ENCODE results near the gene IFNAR2. TPM values are rescaled to one million over a fixed set of nuclear protein-coding genes. Genes with fewer than 3 reads are reported as not detected.

IFNAR2 gene
- total RNA-seq, 4 donors from 2014 or later, result 6.6 to 13.2 (median 9.7) TPM

DNA sequence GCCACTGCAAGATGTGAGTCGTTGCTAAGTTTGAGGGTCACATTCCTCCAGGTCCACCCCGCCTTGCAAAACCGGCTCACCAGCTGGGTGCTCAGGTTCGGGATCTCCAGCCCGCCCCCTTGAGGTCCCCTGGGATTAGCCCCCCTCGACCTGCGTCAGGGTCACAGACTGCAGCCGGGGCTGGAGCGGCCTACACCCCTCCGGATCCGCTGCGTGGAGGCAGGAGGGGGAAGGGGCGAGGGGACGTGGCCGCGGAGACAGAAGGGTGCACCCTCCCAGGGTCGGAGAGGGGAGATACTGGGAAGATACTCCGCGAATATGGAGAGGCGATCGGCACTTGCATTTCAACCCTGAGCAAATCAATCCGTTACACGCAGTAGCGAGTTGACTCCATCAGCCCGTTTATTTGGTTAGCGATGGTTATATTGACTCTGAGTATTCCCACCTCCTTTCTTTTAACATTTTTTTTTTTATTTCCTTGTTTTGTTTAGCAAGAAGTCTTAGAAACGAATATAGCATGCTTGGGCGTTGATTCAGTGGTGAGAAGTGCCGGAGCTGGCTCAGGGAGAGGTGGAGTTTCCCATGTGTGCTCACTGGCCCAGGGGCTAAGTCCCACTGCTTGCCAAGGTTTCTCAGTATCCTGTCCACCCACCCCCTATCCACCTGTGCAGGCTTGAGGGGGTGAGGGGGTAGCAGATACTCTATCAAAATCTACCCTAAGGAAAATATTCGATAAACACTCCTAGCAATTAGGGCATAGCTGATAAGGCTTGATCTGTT lies 997 bp downstream of the IFNAR2 start:
- DNase-seq, result peak; percentile 63 to 84 (median 81)

GRCh38 chr21:33231526-33231925 lies 1.8 kb downstream of the IFNAR2 start:
- H3K27me3 ChIP-seq, result no peaks in the 10 kb centered on the region
- peaks cover 0 to 19% (median 9%) of the 10 kb centered on the region in 4 donors for H3K4me1 ChIP-seq
- no peaks in the 10 kb centered on the region for H3K9me3 ChIP-seq
- peak overlapping the region in 2 of 4 donors; percentile 32 to 100 for H3K27ac ChIP-seq
- no peak for DNase-seq
- TF ChIP-seq POLR2A (IDR thresholded peaks at IDR 0.05) (no peak), CTCF (IDR thresholded peaks at IDR 0.05) (no peak)
- peak overlapping the region in 2 of 4 donors; percentile 99 for H3K4me3 ChIP-seq
- no peaks in the 10 kb centered on the region for H3K36me3 ChIP-seq

More for the DNA sequence above, 997 bp downstream of the IFNAR2 start:
- peak overlapping the region; percentile 94 to 99 (median 98) for H3K4me3 ChIP-seq
- peak overlapping the region; percentile 96 to 100 (median 98) for H3K27ac ChIP-seq
- H3K27me3 ChIP-seq, result no peaks in the 10 kb centered on the region
- no peaks in the 10 kb centered on the region for H3K36me3 ChIP-seq
- TF ChIP-seq CTCF (IDR thresholded peaks at IDR 0.05) (no peak), POLR2A (IDR thresholded peaks at IDR 0.05) (no peak)
- H3K4me1 ChIP-seq, result peaks cover 0 to 19% (median 9%) of the 10 kb centered on the region in 4 donors
- H3K9me3 ChIP-seq, result no peaks in the 10 kb centered on the region

GRCh38 chr21:33232291-33233034 lies 2.7 kb downstream of the IFNAR2 start:
- Histone ChIP-seq H3K4me1 (peaks cover 0 to 19% (median 9%) of the 10 kb centered on the region in 4 donors), H3K27ac (peak overlapping the region in 1 of 4 donors; percentile 100), H3K27me3 (no peaks in the 10 kb centered on the region), H3K9me3 (no peaks in the 10 kb centered on the region), H3K36me3 (no peaks in the 10 kb centered on the region), H3K4me3 (peak overlapping the region in 1 of 4 donors; percentile 8)
- TF ChIP-seq CTCF (IDR thresholded peaks at IDR 0.05) (no peak), POLR2A (IDR thresholded peaks at IDR 0.05) (no peak)
- no peak for DNase-seq

DNA sequence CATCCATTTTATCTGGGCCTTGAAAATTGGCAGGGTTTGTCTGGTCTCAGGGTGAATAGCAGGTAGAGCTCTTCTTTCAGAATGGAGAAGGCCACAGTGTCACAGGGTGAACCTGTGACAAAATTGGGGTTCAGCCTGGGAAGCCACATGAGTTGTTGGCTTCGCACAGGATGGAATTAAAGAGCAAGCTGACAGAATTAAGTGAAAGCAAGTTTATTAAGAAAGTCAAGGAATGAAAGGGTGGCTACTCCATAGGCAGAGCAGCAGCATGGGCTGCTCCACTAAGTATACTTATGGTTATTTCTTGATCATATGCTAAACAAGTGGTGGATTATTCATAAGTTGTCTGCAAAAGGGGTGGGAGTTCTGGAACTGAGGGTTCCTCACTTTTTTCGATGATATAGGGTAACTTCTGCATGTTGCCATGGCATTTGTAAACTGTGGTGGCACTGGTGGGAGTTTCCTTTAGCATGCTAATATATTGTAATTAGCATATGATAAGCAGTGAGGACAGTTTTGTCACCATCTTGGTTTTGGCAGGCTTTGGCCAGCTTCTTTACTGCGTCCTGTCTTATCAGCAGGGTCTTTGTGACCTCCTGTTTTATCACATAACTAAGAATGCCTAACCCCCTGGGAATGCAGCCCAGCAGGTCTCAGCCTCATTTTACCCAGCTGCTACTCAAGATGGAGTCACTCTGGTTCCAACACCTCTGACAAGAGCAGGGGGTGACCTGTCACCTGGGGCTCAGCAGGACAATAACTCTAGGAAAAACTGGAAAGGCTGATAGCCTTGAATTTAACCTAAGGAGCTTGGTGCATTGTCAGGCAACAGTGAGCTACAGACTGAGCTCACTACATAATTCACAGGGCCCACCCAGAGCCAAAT lies 5.1 kb downstream of the IFNAR2 start:
- no peak for DNase-seq
- no peak overlapping the region for H3K27ac ChIP-seq

More for the DNA sequence above, 5.1 kb downstream of the IFNAR2 start:
- H3K4me1 ChIP-seq, result peaks cover 0 to 18% (median 9%) of the 10 kb centered on the region in 4 donors
- no peaks in the 10 kb centered on the region for H3K9me3 ChIP-seq
- no peak for TF ChIP-seq POLR2A (IDR thresholded peaks at IDR 0.05)
- no peak for TF ChIP-seq CTCF (IDR thresholded peaks at IDR 0.05)
- no peaks in the 10 kb centered on the region for H3K36me3 ChIP-seq
- no peaks in the 10 kb centered on the region for H3K27me3 ChIP-seq
- no peak overlapping the region for H3K4me3 ChIP-seq

Data from Peyer's patch (tissue), 4 donors.